Stimulated activated CD4-positive, alpha-beta T cell treated with anti-CD3 and anti-CD28 coated beads, TNF-alpha, amount 100 ng/mL, for 4 hours (primary cell): Measurements from ENCODE around the gene MEF2B.
"Not testable (repeated sequence)": the region's sequence is repeated elsewhere in the genome, so short reads cannot be mapped to it uniquely, and the experiment has no call there.

Experiments used
- DNase-seq, 3 experiments: peaks; one replicate each; pipeline ENCODE4 v3.0.0-alpha.2; 2020; ENCODE audit warnings: low read depth in 3 of 3

MEF2B gene

GRCh38 chr19:19192910-19193423, 22.9 kb upstream of the MEF2B start:
- no peak for DNase-seq

- peak; percentile 94 to 98 (median 98) for DNase-seq
Observed at GRCh38 chr19:19192078-19192882, 22.2 kb upstream of the MEF2B start, which contains the start of the genes BORCS8 and RFXANK. TSS of gene BORCS8 (minus strand) at chr19:19192152. CDS start at chr19:19192117, 35 bp downstream. TSS of gene RFXANK (plus strand) at chr19:19192258. CDS start at chr19:19193947, 1,689 bp downstream.

GRCh38 chr19:19191768-19192077, 21.7 kb upstream of the MEF2B start:
- DNase-seq: no peak

GRCh38 chr19:19186742-19187141, 16.7 kb upstream of the MEF2B start:
- no peak for DNase-seq

GRCh38 chr19:19185853-19186740, 16.0 kb upstream of the MEF2B start:
- DNase-seq: peak in 2 of 3 experiments; percentile 22 to 39

GRCh38 chr19:19181488-19181998, 11.5 kb upstream of the MEF2B start:
- DNase-seq: no peak

- no peak for DNase-seq
Observed at GRCh38 chr19:19179548-19180441, 9.7 kb upstream of the MEF2B start.

- DNase-seq: no peak
Observed at GRCh38 chr19:19176950-19177349, 6.9 kb upstream of the MEF2B start.

GRCh38 chr19:19173243-19173642, 3.2 kb upstream of the MEF2B start:
- DNase-seq: not testable (repeated sequence)

- DNase-seq: no peak
Observed at GRCh38 chr19:19171821-19172532, 1.9 kb upstream of the MEF2B start.

GRCh38 chr19:19170873-19171672, 1.0 kb upstream of the MEF2B start:
- DNase-seq: no peak

- DNase-seq: no peak
Observed at GRCh38 chr19:19169236-19170052, 619 bp downstream of the MEF2B start.

GRCh38 chr19:19167612-19168011, 2.5 kb downstream of the MEF2B start:
- no peak for DNase-seq

GRCh38 chr19:19165396-19165795, 4.7 kb downstream of the MEF2B start:
- DNase-seq: no peak

GRCh38 chr19:19162495-19162894, 7.6 kb downstream of the MEF2B start:
- no peak for DNase-seq

GRCh38 chr19:19160461-19161035, 9.5 kb downstream of the MEF2B start:
- no peak for DNase-seq

GRCh38 chr19:19159534-19159933, 10.5 kb downstream of the MEF2B start:
- no peak for DNase-seq

GRCh38 chr19:19157808-19158207, 12.3 kb downstream of the MEF2B start:
- no peak for DNase-seq
